GM13976 (cell line): ENCODE results near the gene EVL.

Experiments
- DNase-seq: peaks from one replicate; pipeline ENCODE4 v3.0.0; 2012; ENCODE audit warnings: low spot score
- CTCF ChIP-seq: IDR thresholded peaks from 2 replicates; pipeline ENCODE4 v1.5.1; 2012; ENCODE audit warnings: borderline replicate concordance, mild to moderate bottlenecking; ENCODE audit not compliant: insufficient read depth; ENCODE audit errors: extremely low read depth, missing control alignments, control extremely low read depth
- in situ Hi-C: fragments of 300-500 bp; cut with MboI; formaldehyde crosslinking; loops from one replicate; pipeline ENCODE4 v1.12.0; 2022; ENCODE audit warnings: low sequenced_read_pairs, mixed read lengths, inconsistent platforms; ENCODE audit not compliant: unreplicated experiment

Gene EVL

GRCh38 chr14:100148837-100149731 is 83.9 kb downstream of the EVL start:
- DNase-seq, result no peak
- no peak for TF ChIP-seq CTCF
- in situ Hi-C loops, result no loop called here

GRCh38 chr14:100149851-100150611 is 84.8 kb downstream of the EVL start:
- DNase-seq, result no peak
- TF ChIP-seq CTCF, result no peak
- in situ Hi-C loops, result no loop called here

- in situ Hi-C loops, result no loop called here
- TF ChIP-seq CTCF, result no peak
- DNase-seq, result no peak
Observed at GRCh38 chr14:100150932-100151587, 85.8 kb downstream of the EVL start.

GRCh38 chr14:100152091-100152490 is 86.9 kb downstream of the EVL start:
- no peak for TF ChIP-seq CTCF
- no peak for DNase-seq
- in situ Hi-C loops, result no loop called here

- no peak for DNase-seq
- in situ Hi-C loops, result no loop called here
- TF ChIP-seq CTCF, result no peak
Observed at GRCh38 chr14:100153560-100153959, 88.3 kb downstream of the EVL start.

GRCh38 chr14:100155049-100155621 is 89.9 kb downstream of the EVL start:
- no peak for DNase-seq
- TF ChIP-seq CTCF, result peak; percentile 39
- in situ Hi-C loops, result no loop called here
